HepG2 (cell line): ENCODE results near the gene SMIM14.

Experiments
- CTCF ChIP-seq: sonication (generic); formaldehyde crosslinking; IDR thresholded peaks from 2 replicates; pipeline ENCODE4 v1.5.0; 2020; ENCODE audit warnings: mild to moderate bottlenecking, missing genetic modification reagents, moderate library complexity
- DRAP1 ChIP-seq: IDR thresholded peaks from 2 replicates; pipeline ENCODE4 v1.6.1; 2016; ENCODE audit warnings: missing genetic modification reagents, missing compliant biosample characterization
- EZH2 ChIP-seq: conservative IDR thresholded peaks from 2 replicates; pipeline ENCODE4 v1.6.1; 2012; ENCODE audit warnings: mild to moderate bottlenecking, low read depth, low read length, moderate library complexity
- KAT7 ChIP-seq: IDR thresholded peaks from 2 replicates; pipeline ENCODE4 v1.6.1; 2018; ENCODE audit warnings: borderline replicate concordance, missing compliant biosample characterization
- POLR2A ChIP-seq, 2 experiments: IDR thresholded peaks; 2 replicates each; pipeline ENCODE4 v1.6.1; 2011; ENCODE audit warnings: low read depth in 2 of 2, low read length in 2 of 2, mild to moderate bottlenecking in 1 of 2, moderate library complexity in 1 of 2; ENCODE audit not compliant: insufficient read depth in 1 of 2
- SRF ChIP-seq: IDR thresholded peaks from 2 replicates; pipeline ENCODE4 v1.6.1; 2011; ENCODE audit warnings: mild to moderate bottlenecking, low read depth, low read length, moderate library complexity
- TCF12 ChIP-seq, 2 experiments: fragments of 450-650 bp in 1 of 2; sonication (generic) in 1 of 2; formaldehyde crosslinking in 1 of 2; IDR thresholded peaks; 2 replicates each; pipeline versions ENCODE4 v1.6.1 to v1.8.0; 2017 to 2022; ENCODE audit warnings: antibody characterized with exemption in 1 of 2, mild to moderate bottlenecking in 1 of 2, missing genetic modification reagents in 1 of 2, moderate library complexity in 1 of 2
- ZNF563 ChIP-seq: sonication (generic); formaldehyde crosslinking; IDR thresholded peaks from 2 replicates; pipeline ENCODE4 v1.8.0; 2022; ENCODE audit warnings: mild to moderate bottlenecking, moderate library complexity, missing genetic modification reagents
- ZSCAN20 ChIP-seq: sonication (generic); formaldehyde crosslinking; IDR thresholded peaks from 2 replicates; pipeline ENCODE4 v1.4.0; 2020; ENCODE audit warnings: missing genetic modification reagents, mild to moderate bottlenecking, borderline replicate concordance

GRCh38 chr4:39637221-39637585 is 1.5 kb downstream of the SMIM14 start:
- TF ChIP-seq SRF (no peak), ZNF563 (CRISPR knock-in tag) (no peak), CTCF (no peak), DRAP1 (CRISPR knock-in tag) (no peak), POLR2A (IDR thresholded peaks at IDR 0.05; ENCODE audit: insufficient read depth in 1 of 2, low read depth in 2 of 2, low read length in 2 of 2) (no peak), KAT7 (CRISPR knock-in tag) (no peak), EZH2 (no peak), ZSCAN20 (CRISPR knock-in tag) (no peak), TCF12 (IDR thresholded peaks at IDR 0.05) (no peak), TCF12 (CRISPR knock-in tag; IDR thresholded peaks at IDR 0.05) (no peak)
